ENCODE results near the gene LRRC17.
"Not testable (repeated sequence)": the region's sequence is repeated elsewhere in the genome, so short reads cannot be mapped to it uniquely, and the experiment has no call there.

The LRRC17 gene

DNA sequence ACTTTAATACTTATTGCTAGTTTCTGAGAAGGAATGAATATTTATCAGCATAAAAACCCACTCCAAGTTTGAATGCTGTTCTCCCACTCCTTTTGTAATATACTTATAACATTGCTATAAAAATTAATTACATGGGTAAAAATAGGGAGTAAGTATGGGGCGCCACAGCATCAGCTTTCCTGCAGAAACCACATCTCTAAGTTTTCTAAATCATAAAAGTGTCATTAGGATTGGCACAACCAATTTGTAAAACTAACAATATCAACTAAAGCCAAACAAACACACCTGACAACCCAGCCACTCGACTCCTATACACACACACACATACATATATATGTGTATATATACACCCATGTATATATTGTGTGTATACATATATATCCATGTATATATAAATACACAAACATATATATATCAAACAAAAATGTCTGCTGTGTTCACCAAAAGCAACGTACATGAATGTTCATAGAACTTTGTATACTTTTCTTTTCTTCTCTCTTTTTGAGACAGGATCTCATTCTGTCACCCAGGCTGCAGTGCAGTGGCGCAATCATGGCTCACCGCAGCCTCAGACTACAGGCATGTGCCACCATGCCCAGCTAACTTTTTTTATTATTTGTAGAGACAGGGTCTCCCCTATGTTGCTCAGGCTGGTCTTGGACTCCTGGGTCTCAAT is 14.8 kb upstream of the LRRC17 start:
- DNase-seq: no peak

- DNase-seq: no peak
Observed at GRCh38 chr7:102898532-102898859, 14.3 kb upstream of the LRRC17 start.

GRCh38 chr7:102902052-102902451 is 10.7 kb upstream of the LRRC17 start:
- DNase-seq: not testable (repeated sequence)

DNA sequence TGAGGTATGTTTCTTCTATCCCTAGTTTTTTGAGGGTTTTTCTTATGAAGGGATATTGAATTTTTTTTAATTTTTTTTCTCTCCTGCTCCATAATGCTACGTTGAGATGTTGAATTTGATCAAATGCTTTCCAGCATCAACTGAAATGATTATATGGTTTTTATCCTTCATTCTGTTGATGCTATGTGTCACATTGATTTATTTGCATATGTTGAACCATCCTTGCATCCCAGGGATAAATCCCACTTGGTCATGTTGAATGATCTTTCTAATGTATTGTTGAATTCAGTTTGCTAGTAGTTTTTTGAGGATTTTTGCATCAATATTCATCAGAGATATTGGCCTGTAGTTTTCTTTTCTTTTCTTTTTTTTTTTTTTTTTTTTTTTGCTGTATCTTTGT is 9.2 kb upstream of the LRRC17 start:
- DNase-seq: not testable (repeated sequence)

- DNase-seq: no peak
Observed at GRCh38 chr7:102908676-102909075, 4.1 kb upstream of the LRRC17 start.

- no peak for DNase-seq
Observed at GRCh38 chr7:102913826-102914225, 1.0 kb downstream of the LRRC17 start.

GRCh38 chr7:102914585-102914984 is 1.8 kb downstream of the LRRC17 start:
- DNase-seq: no peak

- DNase-seq: no peak
Observed at GRCh38 chr7:102916426-102916825, 3.6 kb downstream of the LRRC17 start.

DNA sequence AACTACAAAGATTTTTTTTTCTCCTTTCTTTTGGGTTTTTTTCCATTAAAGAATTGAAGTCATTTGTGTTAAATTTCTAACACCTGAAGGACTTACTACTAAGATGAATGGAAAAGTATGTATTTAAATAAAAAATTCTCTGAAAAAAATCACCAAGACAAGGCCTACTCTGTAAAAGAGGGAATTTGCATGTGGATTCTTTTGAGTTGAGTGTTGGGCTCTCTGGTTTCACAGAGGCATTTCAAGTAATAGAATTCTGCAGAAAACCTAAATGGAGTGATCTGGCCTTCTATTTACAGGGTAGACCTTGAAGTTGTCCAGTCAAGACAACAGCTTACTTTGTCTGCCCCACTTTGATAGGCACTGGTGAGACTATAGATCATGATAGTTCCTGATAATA is 4.1 kb downstream of the LRRC17 start:
- DNase-seq: no peak

GRCh38 chr7:102917436-102918353 is 4.9 kb downstream of the LRRC17 start:
- DNase-seq: no peak

DNA sequence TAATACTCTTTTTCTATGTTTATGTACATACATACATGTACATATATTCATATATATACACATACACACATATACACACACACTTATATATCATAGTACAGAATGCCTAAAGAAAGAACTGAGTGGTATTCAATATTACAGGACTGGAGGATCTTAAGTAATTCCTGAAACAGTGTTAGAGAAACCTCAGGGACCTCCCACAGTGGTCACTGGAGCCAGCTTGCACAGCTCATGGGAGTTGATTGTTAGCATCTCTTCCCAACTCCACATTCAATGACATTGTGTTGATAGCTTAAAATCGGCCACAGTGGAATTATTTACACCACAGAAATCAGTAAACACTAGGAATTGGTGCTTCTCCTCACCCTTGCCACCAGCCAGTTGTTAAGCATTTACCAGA is 6.0 kb downstream of the LRRC17 start:
- no peak for DNase-seq

- DNase-seq: no peak
Observed at GRCh38 chr7:102925976-102926782, 13.4 kb downstream of the LRRC17 start.

DNA sequence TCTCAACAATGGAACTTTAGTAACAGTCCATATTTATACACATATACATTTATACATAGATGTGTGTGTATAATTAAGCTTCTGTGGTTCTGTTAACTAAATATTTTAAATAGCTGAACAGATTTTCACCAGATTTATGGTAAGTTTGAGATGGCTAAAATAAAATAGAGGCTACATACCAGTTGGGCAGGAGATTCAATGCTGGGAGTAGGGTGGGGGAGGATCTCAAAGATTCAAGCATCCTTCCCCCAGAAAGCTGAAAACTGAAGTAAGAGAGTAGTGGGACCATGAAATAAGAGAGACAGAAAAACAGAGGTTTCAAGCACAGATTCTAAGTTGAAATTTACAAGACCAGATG is 14.0 kb downstream of the LRRC17 start:
- DNase-seq: no peak

DNA sequence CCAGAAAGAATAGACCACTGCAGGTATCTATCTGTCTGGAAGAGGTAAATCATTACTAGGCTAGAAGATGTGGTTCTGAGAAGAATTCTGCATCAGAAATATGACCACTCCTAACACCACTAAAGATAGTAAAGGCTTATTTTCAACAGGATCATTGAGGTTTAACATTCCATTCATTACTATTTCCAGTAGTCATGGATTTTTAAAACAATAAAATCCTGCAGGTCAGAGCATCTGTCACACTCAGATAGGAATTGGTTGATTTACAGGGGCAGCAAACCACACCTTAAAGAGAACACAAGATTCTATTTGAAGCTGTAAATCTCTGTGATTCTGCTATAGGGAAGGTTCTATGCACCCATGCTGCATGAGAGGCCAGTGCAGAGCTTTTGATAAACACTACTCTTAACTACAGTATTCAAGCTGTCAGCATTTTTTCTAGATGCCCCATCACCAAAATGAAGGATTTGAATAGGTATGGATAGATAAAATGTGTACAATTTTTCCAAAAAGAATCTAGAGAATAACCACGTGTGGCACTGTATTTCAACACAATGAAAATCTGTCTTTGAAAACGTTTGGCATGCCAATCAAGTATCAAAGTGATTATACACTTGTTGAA is 14.6 kb downstream of the LRRC17 start:
- no peak for DNase-seq

- DNase-seq: no peak
Observed at GRCh38 chr7:102931757-102932156, 19.0 kb downstream of the LRRC17 start.

DNA sequence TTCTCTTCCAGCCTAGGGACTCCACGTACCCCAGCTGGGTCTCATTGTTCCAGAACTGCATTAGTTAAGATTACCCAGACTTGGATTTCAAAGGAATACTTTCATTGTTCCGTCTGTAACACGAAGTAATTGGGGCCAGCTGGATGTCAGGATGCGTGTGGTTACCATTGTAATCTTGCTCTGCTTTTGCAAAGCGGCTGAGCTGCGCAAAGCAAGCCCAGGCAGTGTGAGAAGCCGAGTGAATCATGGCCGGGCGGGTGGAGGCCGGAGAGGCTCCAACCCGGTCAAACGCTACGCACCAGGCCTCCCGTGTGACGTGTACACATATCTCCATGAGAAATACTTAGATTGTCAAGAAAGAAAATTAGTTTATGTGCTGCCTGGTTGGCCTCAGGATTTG is 21.0 kb downstream of the LRRC17 start:
- no peak for DNase-seq

GRCh38 chr7:102934239-102934638 is 21.4 kb downstream of the LRRC17 start:
- no peak for DNase-seq

- no peak for DNase-seq
Observed at GRCh38 chr7:102934701-102935100, 21.9 kb downstream of the LRRC17 start.

DNA sequence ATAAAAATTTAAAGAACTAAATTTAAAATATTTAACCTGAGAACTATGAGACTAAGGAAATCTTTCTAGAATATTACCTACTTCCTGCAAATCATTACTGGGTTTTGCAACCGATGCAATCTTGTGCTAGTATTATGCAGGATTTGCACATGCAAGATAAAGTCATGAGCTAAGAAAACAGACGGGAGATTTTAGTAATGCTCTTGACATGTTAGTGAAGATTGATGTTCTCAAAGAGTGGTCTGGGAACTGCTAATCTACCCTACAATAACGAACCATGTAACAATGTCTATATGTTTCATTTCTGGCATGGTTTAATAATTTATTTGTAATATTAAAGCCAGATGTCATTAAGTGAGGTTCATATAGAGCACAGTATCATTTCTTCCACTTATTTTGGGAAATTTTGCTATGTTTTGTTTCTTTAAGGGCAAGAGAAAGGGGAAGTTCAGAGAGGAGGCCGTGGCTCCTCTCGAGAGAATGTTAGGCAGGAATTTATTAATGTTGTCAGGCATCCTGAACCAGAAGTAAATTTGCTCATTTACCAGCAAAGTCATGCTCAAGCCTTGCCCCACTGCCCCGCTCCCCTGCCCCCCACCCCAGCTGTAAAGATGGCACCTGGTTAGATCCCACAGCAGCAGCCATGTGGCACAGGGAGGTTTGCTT is 22.8 kb downstream of the LRRC17 start:
- no peak for DNase-seq

DNA sequence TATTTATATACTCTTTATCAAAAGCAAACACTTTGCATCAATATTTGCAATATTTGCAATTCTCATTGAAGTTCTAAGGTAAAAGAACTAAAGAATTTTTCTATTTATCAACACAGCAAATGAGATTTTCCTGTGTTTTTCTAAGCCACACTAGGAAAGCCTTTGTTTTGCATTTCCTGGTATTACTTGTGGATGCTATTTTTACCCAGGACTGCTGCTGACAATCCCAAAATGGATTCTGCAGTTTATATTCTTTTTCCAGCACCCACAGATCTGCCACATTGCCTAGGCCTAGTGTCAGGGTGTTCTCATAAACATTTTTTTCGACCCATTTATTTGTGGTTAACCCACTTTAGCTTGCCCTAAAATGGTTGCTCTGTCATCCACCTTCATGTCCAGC is 25.9 kb downstream of the LRRC17 start:
- no peak for DNase-seq

- no peak for DNase-seq
Observed at GRCh38 chr7:102942181-102942866, 29.5 kb downstream of the LRRC17 start.

DNA sequence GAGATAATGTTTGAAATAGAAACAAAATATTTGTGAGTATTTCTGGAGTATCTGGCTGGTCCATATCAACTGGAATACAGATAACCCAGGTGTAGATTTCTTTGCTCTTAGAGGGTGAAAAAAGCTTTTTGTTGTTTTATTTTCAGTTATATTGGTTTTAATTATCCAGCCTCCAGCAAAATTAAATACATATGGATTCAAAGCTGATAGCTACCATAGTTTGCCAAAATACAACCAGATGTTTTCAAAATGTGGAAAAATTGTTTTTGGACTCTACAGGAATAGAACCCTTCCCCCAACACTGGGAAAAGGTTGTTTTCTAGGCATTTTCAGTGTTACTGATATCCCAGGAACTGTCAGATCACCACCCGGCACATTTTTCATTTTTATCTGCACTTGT is 30.1 kb downstream of the LRRC17 start:
- DNase-seq: no peak

Measured in activated T-cell treated with anti-CD3 and anti-CD28 coated beads, Interleukin-2, amount 50 U/mL, for 48 hours (primary cell).